SJCRH30 (cell line): ENCODE results near the gene LMOD3. TPM values are rescaled to one million over a fixed set of nuclear protein-coding genes. Genes with fewer than 3 reads are reported as not detected.

Source experiments
- DNase-seq, 2 experiments: peaks; one replicate each; pipeline ENCODE4 v3.0.0-alpha.2; 2015 to 2020
- H3K27ac ChIP-seq: fragments of 250-450 bp; sonication (Bioruptor Pico); 2 replicates; pipeline ENCODE4 v1.5.1; 2020; ENCODE audit warnings: mild to moderate bottlenecking, moderate library complexity
- H3K27me3 ChIP-seq: fragments of 250-450 bp; sonication (Bioruptor Pico); 2 replicates; pipeline ENCODE4 v1.5.1; 2020; ENCODE audit warnings: mild to moderate bottlenecking, moderate library complexity
- H3K36me3 ChIP-seq: fragments of 250-450 bp; sonication (Bioruptor Pico); 2 replicates; pipeline ENCODE4 v1.5.1; 2020; ENCODE audit warnings: mild to moderate bottlenecking, moderate library complexity
- H3K4me1 ChIP-seq: fragments of 250-450 bp; sonication (Bioruptor Pico); 2 replicates; pipeline ENCODE4 v1.5.1; 2020; ENCODE audit warnings: mild to moderate bottlenecking, moderate library complexity
- H3K4me3 ChIP-seq: fragments of 250-450 bp; sonication (Bioruptor Pico); 2 replicates; pipeline ENCODE4 v1.5.1; 2020; ENCODE audit warnings: mild to moderate bottlenecking, moderate library complexity
- H3K9me3 ChIP-seq: fragments of 250-450 bp; sonication (Bioruptor Pico); replicated peaks from 2 replicates; pipeline ENCODE4 v1.5.1; 2020; ENCODE audit warnings: mild to moderate bottlenecking, moderate library complexity
- total RNA-seq: library from RNA; depleted of rRNA; stranded (reverse); fragments of >200 nt; shearing (Covaris generic); gene quantifications from 2 replicates; pipeline ENCODE4 v1.2.3, GENCODE V29; 2014

Gene LMOD3
- total RNA-seq, 1 experiment from 2014 or later = 1.0 TPM

DNA sequence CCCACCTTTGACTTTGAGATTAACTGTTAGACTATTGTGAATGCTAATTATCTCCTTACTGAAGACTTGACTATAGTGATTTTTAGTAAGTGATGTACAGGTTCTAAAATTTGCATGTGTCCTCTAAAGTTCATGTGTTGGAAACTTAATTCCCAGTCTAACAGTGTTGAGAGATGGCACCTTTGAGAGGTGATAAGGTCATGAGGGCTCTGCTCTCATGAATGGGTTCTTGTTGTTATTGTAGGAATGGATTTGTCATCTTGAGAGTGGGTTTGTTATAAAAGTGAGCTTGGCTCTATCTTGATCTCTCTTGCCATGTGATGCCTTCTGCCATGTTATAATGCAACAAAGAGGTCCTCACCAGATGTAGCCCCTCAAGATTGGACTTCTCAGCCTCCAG is 18.9 kb upstream of the LMOD3 start:
- H3K4me3 ChIP-seq = no peak overlapping the region

GRCh38 chr3:69137412-69137811 is 15.0 kb upstream of the LMOD3 start:
- H3K36me3 ChIP-seq = no peaks in the 10 kb centered on the region
- peaks cover 3% of the 10 kb centered on the region for H3K4me1 ChIP-seq
- H3K27me3 ChIP-seq = no peaks in the 10 kb centered on the region
- no peak overlapping the region for H3K4me3 ChIP-seq
- no peak for DNase-seq
- H3K9me3 ChIP-seq = no peaks in the 10 kb centered on the region
- no peak overlapping the region for H3K27ac ChIP-seq

More for the DNA sequence above, 18.9 kb upstream of the LMOD3 start:
- H3K27ac ChIP-seq = no peak overlapping the region
- H3K27me3 ChIP-seq = no peaks in the 10 kb centered on the region
- DNase-seq = no peak
- no peaks in the 10 kb centered on the region for H3K36me3 ChIP-seq
- H3K4me1 ChIP-seq = peaks cover 19% of the 10 kb centered on the region
- no peaks in the 10 kb centered on the region for H3K9me3 ChIP-seq

DNA sequence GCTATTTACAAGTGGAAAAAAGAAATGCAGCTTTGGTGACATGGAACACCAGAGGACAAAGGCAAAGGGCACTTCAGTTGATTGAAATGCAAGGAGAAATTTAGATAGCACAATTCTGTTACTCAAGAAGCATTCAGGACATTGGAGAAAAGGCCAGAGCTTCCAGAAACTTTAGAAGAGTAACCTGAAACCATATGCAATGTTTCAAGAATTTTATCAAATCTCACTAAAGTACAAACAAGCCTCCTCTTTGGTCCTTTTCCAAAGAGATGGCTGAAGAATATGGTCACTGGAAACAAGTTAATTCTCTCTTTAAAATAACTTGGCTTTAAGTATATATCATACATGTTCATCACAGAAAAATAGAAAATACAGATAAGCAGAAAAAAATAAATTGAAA is 14.6 kb upstream of the LMOD3 start:
- H3K27ac ChIP-seq = no peak overlapping the region
- DNase-seq = no peak
- no peaks in the 10 kb centered on the region for H3K36me3 ChIP-seq
- H3K4me1 ChIP-seq = no peaks in the 10 kb centered on the region; the same call in 1 of the 2 replicates
- no peaks in the 10 kb centered on the region for H3K27me3 ChIP-seq
- H3K9me3 ChIP-seq = no peaks in the 10 kb centered on the region
- H3K4me3 ChIP-seq = no peak overlapping the region

GRCh38 chr3:69130689-69131088 is 8.3 kb upstream of the LMOD3 start:
- DNase-seq = no peak
- Histone ChIP-seq H3K27ac (no peak overlapping the region), H3K4me1 (no peaks in the 10 kb centered on the region), H3K27me3 (no peaks in the 10 kb centered on the region), H3K36me3 (no peaks in the 10 kb centered on the region), H3K4me3 (no peak overlapping the region), H3K9me3 (no peaks in the 10 kb centered on the region)

GRCh38 chr3:69129531-69129930 is 7.1 kb upstream of the LMOD3 start:
- Histone ChIP-seq H3K4me3 (no peak overlapping the region), H3K4me1 (no peaks in the 10 kb centered on the region), H3K9me3 (no peaks in the 10 kb centered on the region), H3K27ac (no peak overlapping the region), H3K36me3 (no peaks in the 10 kb centered on the region), H3K27me3 (no peaks in the 10 kb centered on the region)
- DNase-seq = no peak

- H3K36me3 ChIP-seq = no peaks in the 10 kb centered on the region
- H3K27me3 ChIP-seq = no peaks in the 10 kb centered on the region
- H3K4me1 ChIP-seq = no peaks in the 10 kb centered on the region
- no peak overlapping the region for H3K4me3 ChIP-seq
- H3K27ac ChIP-seq = no peak overlapping the region
- no peaks in the 10 kb centered on the region for H3K9me3 ChIP-seq
- DNase-seq = no peak
Measured at GRCh38 chr3:69128509-69128908, 6.1 kb upstream of the LMOD3 start.

GRCh38 chr3:69126999-69127398 is 4.6 kb upstream of the LMOD3 start:
- no peaks in the 10 kb centered on the region for H3K36me3 ChIP-seq
- peaks cover 7% of the 10 kb centered on the region for H3K4me1 ChIP-seq
- no peaks in the 10 kb centered on the region for H3K27me3 ChIP-seq
- no peak overlapping the region for H3K4me3 ChIP-seq
- H3K27ac ChIP-seq = no peak overlapping the region
- no peak for DNase-seq
- H3K9me3 ChIP-seq = no peaks in the 10 kb centered on the region

GRCh38 chr3:69126216-69126615 is 3.8 kb upstream of the LMOD3 start:
- no peak overlapping the region for H3K4me3 ChIP-seq
- H3K27me3 ChIP-seq = no peaks in the 10 kb centered on the region
- H3K36me3 ChIP-seq = no peaks in the 10 kb centered on the region
- no peak overlapping the region for H3K27ac ChIP-seq
- no peak for DNase-seq
- peaks cover 7% of the 10 kb centered on the region for H3K4me1 ChIP-seq
- H3K9me3 ChIP-seq = no peaks in the 10 kb centered on the region

GRCh38 chr3:69121950-69122349 is 445 bp downstream of the LMOD3 start:
- Histone ChIP-seq H3K27ac (no peak overlapping the region), H3K27me3 (no peaks in the 10 kb centered on the region), H3K9me3 (no peaks in the 10 kb centered on the region), H3K4me3 (peak overlapping the region; percentile 51), H3K4me1 (peaks cover 10% of the 10 kb centered on the region), H3K36me3 (no peaks in the 10 kb centered on the region)
- DNase-seq = peak in 1 of 2 experiments; percentile 15

- Histone ChIP-seq H3K27me3 (no peaks in the 10 kb centered on the region), H3K27ac (no peak overlapping the region), H3K4me3 (peak overlapping the region; percentile 51), H3K4me1 (peaks cover 15% of the 10 kb centered on the region), H3K36me3 (no peaks in the 10 kb centered on the region), H3K9me3 (no peaks in the 10 kb centered on the region)
- DNase-seq = no peak
Measured at GRCh38 chr3:69121513-69121912, 882 bp downstream of the LMOD3 start.

- Histone ChIP-seq H3K27me3 (no peaks in the 10 kb centered on the region), H3K4me1 (peaks cover 19% of the 10 kb centered on the region), H3K36me3 (no peaks in the 10 kb centered on the region), H3K4me3 (no peak overlapping the region), H3K27ac (no peak overlapping the region), H3K9me3 (no peaks in the 10 kb centered on the region)
- peak; percentile 48 to 81 for DNase-seq
Measured at GRCh38 chr3:69120879-69121464, 1.4 kb downstream of the LMOD3 start.

GRCh38 chr3:69119681-69120080 is 2.7 kb downstream of the LMOD3 start:
- Histone ChIP-seq H3K27ac (no peak overlapping the region), H3K27me3 (no peaks in the 10 kb centered on the region), H3K4me1 (peaks cover 19% of the 10 kb centered on the region), H3K36me3 (no peaks in the 10 kb centered on the region), H3K9me3 (no peaks in the 10 kb centered on the region), H3K4me3 (no peak overlapping the region)
- DNase-seq = no peak

DNA sequence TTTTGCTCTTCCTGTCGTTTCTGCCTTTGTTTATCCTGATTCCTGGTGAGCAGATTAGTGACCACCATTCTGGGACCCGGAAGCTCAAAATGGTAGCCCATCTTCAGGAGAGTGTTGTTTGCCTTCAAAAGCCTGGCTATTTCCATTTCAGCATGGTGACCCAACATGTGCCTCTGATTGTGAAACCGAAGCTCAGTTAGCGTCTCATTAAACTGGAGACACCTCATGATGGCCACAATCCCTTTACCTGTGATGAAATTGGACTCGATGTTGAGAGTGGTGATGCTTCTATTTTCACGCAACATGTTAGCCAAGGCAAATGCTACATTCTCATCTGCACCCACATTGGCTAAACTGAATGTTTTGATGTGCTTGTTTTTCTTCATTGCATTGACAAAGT is 3.3 kb downstream of the LMOD3 start:
- Histone ChIP-seq H3K27ac (no peak overlapping the region), H3K27me3 (no peaks in the 10 kb centered on the region), H3K4me3 (no peak overlapping the region), H3K36me3 (no peaks in the 10 kb centered on the region), H3K4me1 (peaks cover 21% of the 10 kb centered on the region), H3K9me3 (no peaks in the 10 kb centered on the region)
- DNase-seq = no peak

DNA sequence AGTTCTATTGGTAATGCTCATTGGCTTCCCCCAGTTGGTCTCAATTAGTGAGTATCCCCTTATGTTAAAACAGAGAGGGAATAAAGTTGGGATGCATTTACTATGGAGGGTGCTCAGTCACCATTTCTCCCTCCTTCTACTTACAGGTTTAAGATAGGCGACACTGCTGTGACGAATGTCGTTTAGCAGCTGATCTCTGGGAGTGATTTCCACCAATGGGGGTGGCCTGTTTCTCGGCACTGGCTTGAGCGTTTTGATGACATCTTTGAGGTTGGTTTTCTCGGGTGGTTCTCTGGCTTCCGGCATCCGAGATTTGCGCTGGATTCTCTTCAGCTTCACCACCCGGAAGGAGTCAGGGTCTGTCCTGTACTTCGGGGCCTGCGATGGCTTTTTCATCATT is 3.8 kb downstream of the LMOD3 start:
- Histone ChIP-seq H3K27me3 (no peaks in the 10 kb centered on the region), H3K9me3 (no peaks in the 10 kb centered on the region), H3K36me3 (no peaks in the 10 kb centered on the region), H3K4me3 (no peak overlapping the region), H3K4me1 (peaks cover 25% of the 10 kb centered on the region), H3K27ac (no peak overlapping the region)
- DNase-seq = no peak

DNA sequence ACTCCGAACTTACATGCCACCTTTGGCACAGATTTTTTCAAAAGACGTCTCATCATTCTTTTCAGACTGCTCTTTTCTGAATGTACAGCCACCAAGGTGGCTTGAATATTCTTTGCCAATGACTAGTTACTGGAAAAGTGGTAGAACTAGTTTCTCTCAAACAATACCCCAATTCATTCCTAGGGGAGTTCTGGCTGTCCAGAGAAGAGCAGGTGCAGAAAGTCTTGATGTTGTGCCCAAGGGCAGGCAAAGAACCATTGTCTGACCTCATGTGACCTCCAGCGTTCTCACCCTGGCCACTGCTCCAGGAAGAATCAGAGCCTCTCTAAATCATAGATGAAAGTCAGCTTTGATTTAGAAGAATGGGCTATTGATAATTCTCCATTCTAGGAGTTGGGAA is 5.5 kb downstream of the LMOD3 start:
- H3K27ac ChIP-seq = no peak overlapping the region; the same call in 1 of the 2 replicates
- H3K4me3 ChIP-seq = no peak overlapping the region
- no peaks in the 10 kb centered on the region for H3K27me3 ChIP-seq
- peak; percentile 10 to 62 for DNase-seq
- no peaks in the 10 kb centered on the region for H3K36me3 ChIP-seq
- no peaks in the 10 kb centered on the region for H3K9me3 ChIP-seq
- peaks cover 24% of the 10 kb centered on the region for H3K4me1 ChIP-seq

GRCh38 chr3:69116162-69116561 is 6.2 kb downstream of the LMOD3 start:
- no peak overlapping the region for H3K27ac ChIP-seq
- H3K27me3 ChIP-seq = no peaks in the 10 kb centered on the region
- H3K4me3 ChIP-seq = no peak overlapping the region
- no peaks in the 10 kb centered on the region for H3K9me3 ChIP-seq
- H3K36me3 ChIP-seq = no peaks in the 10 kb centered on the region
- H3K4me1 ChIP-seq = peaks cover 24% of the 10 kb centered on the region
- DNase-seq = no peak
